GM18907 (cell line): ENCODE measurements around the gene ADPRS.

ENCODE experiments used
- ATAC-seq: cut with Tn5 transposase; IDR thresholded peaks from one replicate; pipeline ENCODE4 v1.9.1; 2021; ENCODE audit warnings: mild to moderate bottlenecking, moderate library complexity; ENCODE audit not compliant: unreplicated experiment

ADPRS gene

DNA sequence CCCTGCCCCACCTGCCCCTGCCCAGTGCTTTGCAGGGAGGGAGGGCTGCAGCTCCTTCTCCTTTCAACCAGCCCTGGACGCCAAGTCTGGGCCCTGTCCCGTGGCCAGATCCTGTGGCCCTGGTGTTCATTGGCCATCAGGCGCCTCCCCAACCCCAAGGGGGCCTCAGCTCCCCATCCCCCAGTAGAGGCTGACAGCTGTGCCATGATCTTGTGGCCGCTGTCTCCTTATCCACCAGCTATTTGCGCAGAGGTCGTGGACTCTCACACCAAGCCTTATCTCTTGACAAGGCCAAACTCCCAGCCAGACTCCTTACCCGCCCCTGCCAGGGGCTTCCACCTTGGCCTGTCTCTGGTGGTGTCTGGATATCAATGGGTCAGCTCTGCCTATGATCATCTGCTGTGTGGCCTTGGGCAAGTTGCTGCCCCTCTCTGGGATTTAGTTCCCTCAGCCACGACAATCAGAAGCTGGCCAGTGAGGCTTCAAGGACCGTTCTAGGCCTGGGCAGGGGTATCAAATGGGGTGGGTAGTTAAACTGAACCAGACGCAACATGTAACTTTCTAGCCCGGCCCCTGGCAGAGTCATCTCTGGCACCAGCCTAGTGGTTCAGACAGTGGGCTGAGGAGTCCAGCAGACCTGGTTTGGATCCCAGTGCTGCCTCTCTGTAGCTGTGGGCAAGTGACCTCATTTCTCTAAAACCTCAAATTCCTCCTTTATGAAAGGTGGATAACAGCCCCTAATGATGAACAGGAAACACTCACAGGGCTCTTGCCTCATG lies 39.6 kb downstream of the ADPRS start:
- no peak for ATAC-seq

GRCh38 chr1:36128905-36129206 lies 40.2 kb downstream of the ADPRS start:
- ATAC-seq = no peak

DNA sequence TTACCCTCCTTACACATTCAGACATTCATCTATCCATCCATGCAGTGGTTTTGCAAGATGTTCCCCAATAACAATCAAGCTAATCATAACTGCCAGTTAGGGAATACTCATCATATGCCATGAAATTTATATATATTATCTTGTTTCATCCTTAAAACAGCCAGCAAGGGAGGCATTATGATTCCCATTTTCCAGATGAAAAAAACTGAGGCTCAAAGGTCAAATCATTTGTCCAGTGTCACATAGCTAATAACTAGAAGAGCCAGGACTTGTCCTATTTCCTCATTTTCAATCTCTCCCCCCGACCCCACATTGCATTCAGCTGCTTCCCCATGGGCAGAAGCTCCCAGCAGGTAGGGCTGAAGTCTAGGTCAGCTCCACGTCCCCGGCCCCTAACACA lies 43.3 kb downstream of the ADPRS start:
- ATAC-seq = no peak

DNA sequence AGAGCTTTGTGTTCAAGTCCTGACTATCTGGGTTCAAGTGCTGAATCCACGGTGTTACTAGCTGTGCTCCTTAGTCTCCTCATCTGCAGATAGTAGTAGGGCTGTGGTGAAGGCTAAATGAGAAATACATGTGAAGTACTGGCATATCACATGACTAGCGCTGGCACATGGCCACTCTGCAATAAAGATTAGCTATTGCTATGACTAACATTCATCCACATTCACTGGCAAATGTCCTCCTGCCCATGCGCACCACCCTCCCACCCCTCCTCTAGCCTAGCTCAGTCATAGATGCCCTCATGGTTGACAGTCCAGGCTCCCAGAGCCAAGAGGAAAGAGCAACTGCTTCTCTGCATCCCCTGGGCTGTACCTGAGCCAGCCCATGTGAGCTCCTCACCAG lies 44.8 kb downstream of the ADPRS start:
- ATAC-seq = no peak

DNA sequence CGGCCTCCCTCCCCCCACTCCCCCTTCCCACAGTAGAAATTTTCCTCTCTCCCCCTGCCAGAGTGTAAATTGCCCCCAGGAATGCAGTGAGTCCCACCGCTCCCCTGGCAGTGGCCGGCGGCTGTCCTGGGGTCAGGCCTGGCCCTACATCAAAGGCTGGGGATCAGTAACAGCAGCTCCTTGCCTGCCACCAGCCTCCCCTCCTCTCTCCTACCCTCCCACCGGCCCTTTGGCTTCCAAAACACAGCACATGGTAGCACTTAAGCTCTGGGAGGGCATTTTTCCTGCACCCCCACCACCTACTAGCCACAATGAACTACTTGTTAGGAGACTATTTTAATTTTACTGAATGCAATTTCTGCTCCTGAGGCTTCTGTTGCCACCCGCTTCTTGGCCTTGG lies 45.3 kb downstream of the ADPRS start:
- ATAC-seq = no peak

- ATAC-seq = no peak
Observed at GRCh38 chr1:36134505-36135329, 46.0 kb downstream of the ADPRS start.

DNA sequence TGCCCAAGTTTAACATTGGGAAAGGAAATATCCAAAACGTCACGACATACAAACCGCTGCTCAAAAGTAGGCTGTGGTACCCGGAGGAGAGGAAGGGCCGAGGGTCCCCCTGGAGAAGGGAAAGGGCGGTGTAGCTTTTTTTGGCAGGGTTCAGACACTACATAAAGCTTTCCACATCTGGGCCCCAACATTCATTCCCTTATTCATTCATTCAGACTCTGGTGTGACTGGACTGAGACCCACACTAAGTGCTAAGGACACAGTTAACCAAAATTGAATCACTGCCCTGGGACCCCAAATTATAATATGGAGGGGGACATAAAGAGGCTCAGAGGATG lies 46.6 kb downstream of the ADPRS start:
- ATAC-seq = no peak

DNA sequence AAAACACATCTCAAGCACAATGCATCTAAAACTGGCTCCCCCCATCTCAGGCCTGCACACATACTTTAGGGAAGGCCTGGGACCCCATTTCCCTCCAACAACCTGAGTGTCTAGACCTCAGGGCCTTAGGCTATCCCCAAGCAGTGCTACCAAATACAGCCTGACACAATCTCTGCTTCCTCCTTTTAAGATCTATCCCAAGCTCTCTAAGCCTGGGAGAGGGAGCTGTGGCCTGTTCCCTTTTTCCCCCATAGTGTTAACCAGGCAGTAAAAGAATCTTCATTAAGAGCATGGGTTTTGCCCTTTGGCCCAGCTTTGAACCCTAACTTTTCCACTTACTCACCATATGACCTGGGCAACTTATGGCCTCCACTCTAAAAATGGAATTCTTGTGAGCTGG lies 47.1 kb downstream of the ADPRS start:
- ATAC-seq = no peak

DNA sequence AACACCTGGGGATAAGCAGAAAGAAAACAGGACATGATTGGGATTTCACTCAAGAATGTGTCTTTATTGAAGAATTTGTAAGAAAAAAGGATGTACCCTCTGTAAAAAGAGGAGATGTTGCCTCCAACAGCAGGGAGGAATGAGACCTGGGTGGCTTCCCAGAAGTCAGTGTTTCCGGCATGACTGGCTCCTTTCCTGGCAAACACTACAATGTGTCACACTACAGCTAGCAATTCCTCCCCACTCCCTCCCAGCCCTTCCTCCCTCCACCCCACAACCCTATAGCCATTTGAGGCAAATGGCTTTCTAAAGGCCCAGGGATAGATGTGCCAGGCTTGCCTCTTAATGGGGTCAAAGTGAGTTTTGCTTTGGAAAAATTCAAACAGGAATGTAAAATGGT lies 47.8 kb downstream of the ADPRS start:
- ATAC-seq = no peak

GRCh38 chr1:36137226-36137625 lies 48.5 kb downstream of the ADPRS start:
- no peak for ATAC-seq

GRCh38 chr1:36137776-36138175 lies 49.1 kb downstream of the ADPRS start:
- no peak for ATAC-seq

GRCh38 chr1:36139521-36139920 lies 50.8 kb downstream of the ADPRS start:
- no peak for ATAC-seq

DNA sequence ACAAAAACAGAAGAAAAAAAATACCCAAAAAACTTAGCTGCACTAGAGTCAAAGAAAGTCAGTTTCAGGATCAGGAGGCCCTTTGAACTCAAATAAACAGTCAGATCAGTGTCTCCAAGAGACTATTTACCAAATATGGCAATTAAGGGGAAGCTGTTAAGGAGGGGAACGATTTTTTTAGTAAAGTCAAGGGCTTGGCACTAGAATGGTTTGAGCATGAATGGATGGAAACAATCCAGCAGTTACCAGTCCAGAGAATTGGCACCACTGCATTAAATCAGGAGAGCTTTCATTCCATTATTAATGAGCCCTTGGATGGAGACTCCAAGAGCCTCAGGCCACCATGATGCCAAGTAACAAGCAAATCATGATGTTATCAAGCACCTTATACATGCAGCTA lies 53.4 kb downstream of the ADPRS start:
- ATAC-seq = no peak

DNA sequence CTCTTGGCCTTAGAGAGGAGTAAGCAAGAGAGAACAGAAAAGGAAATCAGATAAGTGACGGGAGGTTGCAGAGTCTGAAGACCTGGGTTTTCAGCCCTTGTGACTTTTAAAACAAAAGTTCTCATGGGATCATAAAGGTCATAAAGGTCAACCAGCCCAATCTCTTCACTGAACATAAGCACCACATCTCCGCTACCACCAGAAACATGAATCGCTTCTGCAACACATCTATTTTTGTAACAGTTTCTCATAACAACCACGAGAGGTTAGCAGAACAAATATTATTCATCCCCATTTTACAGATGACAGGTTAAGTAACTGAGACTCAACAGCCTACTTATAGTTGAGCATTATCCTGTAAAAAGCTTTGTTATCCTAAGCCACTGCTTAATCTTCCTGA lies 54.7 kb downstream of the ADPRS start:
- no peak for ATAC-seq
